Caco-2 (cell line): ENCODE measurements around the gene TAF11. TPM values are rescaled to one million over a fixed set of nuclear protein-coding genes. Genes with fewer than 3 reads are reported as not detected.

Source experiments
- BruUV-seq: library from RNA; stranded (reverse); fragments of 400-500 nt; replicated peaks from 2 replicates; lab custom pipeline; 2021; lab: Mats Ljungman, UMichigan
- CTCF ChIA-PET: fragments of 300-600 bp; sonication (Branson Sonifier 250); formaldehyde crosslinking; loops from one replicate; lab custom pipeline; 2022; ENCODE audit warnings: antibody characterized with exemption; lab: Charles Lee
- POLR2A ChIA-PET: fragments of 300-600 bp; sonication (Branson Sonifier 250); formaldehyde crosslinking; loops from one replicate; lab custom pipeline; 2022; ENCODE audit warnings: antibody characterized with exemption; lab: Charles Lee
- DNase-seq, 2 experiments: peaks; one replicate each; pipeline versions ENCODE4 v3.0.0 to v3.0.0-alpha.2; 2020 to 2022
- H3K27me3 ChIP-seq: replicated peaks from 2 replicates; pipeline ENCODE4 v1.6.0; 2011; ENCODE audit warnings: low read length; ENCODE audit not compliant: control insufficient read depth, insufficient read depth
- H3K36me3 ChIP-seq: 2 replicates; pipeline ENCODE4 v1.5.1; 2011; ENCODE audit warnings: low read length; ENCODE audit not compliant: control insufficient read depth, insufficient read depth
- H3K4me1 ChIP-seq: fragments of 250-450 bp; sonication (Bioruptor Pico); 2 replicates; pipeline ENCODE4 v1.5.1; 2020; ENCODE audit warnings: mild to moderate bottlenecking
- H3K4me3 ChIP-seq: 2 replicates; pipeline ENCODE4 v1.5.1; 2011; ENCODE audit warnings: low read depth, mild to moderate bottlenecking, control low read depth, low read length
- H3K9me3 ChIP-seq: fragments of 250-450 bp; sonication (Bioruptor Pico); 2 replicates; pipeline ENCODE4 v1.5.1; 2020; ENCODE audit warnings: mild to moderate bottlenecking, moderate library complexity
- H3K27ac Mint-ChIP-seq: one replicate; pipeline ENCODE4 v1.8.0; 2022; ENCODE audit warnings: mixed read lengths; ENCODE audit not compliant: unreplicated experiment
- H3K27me3 Mint-ChIP-seq: one replicate; pipeline ENCODE4 v1.8.0; 2022; ENCODE audit warnings: mixed read lengths; ENCODE audit not compliant: insufficient read depth, unreplicated experiment
- H3K36me3 Mint-ChIP-seq: one replicate; pipeline ENCODE4 v1.8.0; 2022; ENCODE audit warnings: mild to moderate bottlenecking, mixed read lengths; ENCODE audit not compliant: insufficient read depth, unreplicated experiment
- H3K4me1 Mint-ChIP-seq: one replicate; pipeline ENCODE4 v1.8.0; 2022; ENCODE audit warnings: low read depth, mixed read lengths; ENCODE audit not compliant: unreplicated experiment
- H3K4me3 Mint-ChIP-seq: one replicate; pipeline ENCODE4 v1.8.0; 2022; ENCODE audit warnings: mild to moderate bottlenecking, moderate library complexity, mixed read lengths; ENCODE audit not compliant: unreplicated experiment
- H3K9me3 Mint-ChIP-seq: one replicate; pipeline ENCODE4 v1.8.0; 2022; ENCODE audit warnings: mixed read lengths; ENCODE audit not compliant: unreplicated experiment
- intact Hi-C: fragments of 100-400 bp; cut with micrococcal nuclease; formaldehyde crosslinking; loops from one replicate; pipeline ENCODE4 v1.10.0; 2022; ENCODE audit not compliant: unreplicated experiment
- total RNA-seq: library from RNA; stranded (reverse); gene quantifications from 2 replicates; pipeline ENCODE4 v1.2.3, GENCODE V29; 2022
- TF ChIP-seq, protein P1 (sequence below), 2 experiments: fragments of 200-600 bp in 1 of 2; IDR thresholded peaks; 1 replicate in 1 of 2; 2 replicates in 1 of 2; pipeline versions ENCODE4 v1.5.1 to v1.8.0; 2011 to 2022; ENCODE audit warnings: antibody characterized with exemption in 1 of 2, control low read depth in 1 of 2, inconsistent platforms in 1 of 2, low read depth in 1 of 2, low read length in 1 of 2, mild to moderate bottlenecking in 1 of 2, moderate library complexity in 1 of 2; ENCODE audit not compliant: insufficient read depth in 1 of 2, severe bottlenecking in 1 of 2, unreplicated experiment in 1 of 2

Gene TAF11
- total RNA-seq, 1 experiment from 2014 or later, result 28.3 TPM

GRCh38 chr6:34867484-34867883 lies 20.4 kb downstream of the TAF11 start:
- H3K27me3 ChIP-seq, result no peaks in the 10 kb centered on the region
- TF ChIP-seq, protein P1, sequence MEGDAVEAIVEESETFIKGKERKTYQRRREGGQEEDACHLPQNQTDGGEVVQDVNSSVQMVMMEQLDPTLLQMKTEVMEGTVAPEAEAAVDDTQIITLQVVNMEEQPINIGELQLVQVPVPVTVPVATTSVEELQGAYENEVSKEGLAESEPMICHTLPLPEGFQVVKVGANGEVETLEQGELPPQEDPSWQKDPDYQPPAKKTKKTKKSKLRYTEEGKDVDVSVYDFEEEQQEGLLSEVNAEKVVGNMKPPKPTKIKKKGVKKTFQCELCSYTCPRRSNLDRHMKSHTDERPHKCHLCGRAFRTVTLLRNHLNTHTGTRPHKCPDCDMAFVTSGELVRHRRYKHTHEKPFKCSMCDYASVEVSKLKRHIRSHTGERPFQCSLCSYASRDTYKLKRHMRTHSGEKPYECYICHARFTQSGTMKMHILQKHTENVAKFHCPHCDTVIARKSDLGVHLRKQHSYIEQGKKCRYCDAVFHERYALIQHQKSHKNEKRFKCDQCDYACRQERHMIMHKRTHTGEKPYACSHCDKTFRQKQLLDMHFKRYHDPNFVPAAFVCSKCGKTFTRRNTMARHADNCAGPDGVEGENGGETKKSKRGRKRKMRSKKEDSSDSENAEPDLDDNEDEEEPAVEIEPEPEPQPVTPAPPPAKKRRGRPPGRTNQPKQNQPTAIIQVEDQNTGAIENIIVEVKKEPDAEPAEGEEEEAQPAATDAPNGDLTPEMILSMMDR (IDR thresholded peaks at IDR 0.05; ENCODE audit: insufficient read depth in 1 of 2, low read depth in 1 of 2, low read length in 1 of 2, severe bottlenecking in 1 of 2, unreplicated experiment in 1 of 2), result peak in 1 of 2 experiments; percentile 21
- intact Hi-C loops, result no loop called here
- DNase-seq, result peak in 1 of 2 experiments; percentile 20
- no TSS peak for BruUV-seq
- Mint-ChIP-seq H3K27ac (no peak overlapping the region), H3K4me1 (no peaks in the 10 kb centered on the region), H3K9me3 (no peaks in the 10 kb centered on the region), H3K36me3 (peaks cover 92% of the 10 kb centered on the region), H3K4me3 (no peak overlapping the region), H3K27me3 (no peaks in the 10 kb centered on the region)
- H3K4me1 ChIP-seq, result no peaks in the 10 kb centered on the region
- ChIA-PET CTCF (interaction anchor here (1.0 to 1.1 kb wide), 3 partner anchors 106 to 373 kb away, joined by 3 to 4 read pairs (median 3); no protein-coding TSS in a partner anchor), POLR2A (no interaction called here)
- peaks cover 8% of the 10 kb centered on the region for H3K36me3 ChIP-seq
- no peaks in the 10 kb centered on the region for H3K9me3 ChIP-seq
- no peak overlapping the region for H3K4me3 ChIP-seq

GRCh38 chr6:34866509-34866908 lies 21.3 kb downstream of the TAF11 start:
- H3K36me3 Mint-ChIP-seq, result peaks cover 87% of the 10 kb centered on the region
- CTCF ChIA-PET, result no interaction called here
- no peaks in the 10 kb centered on the region for H3K4me1 Mint-ChIP-seq
- H3K36me3 ChIP-seq, result peaks cover 8% of the 10 kb centered on the region
- TF ChIP-seq, protein P1 (IDR thresholded peaks at IDR 0.05; ENCODE audit: insufficient read depth in 1 of 2, low read depth in 1 of 2, low read length in 1 of 2, severe bottlenecking in 1 of 2, unreplicated experiment in 1 of 2), result no peak
- intact Hi-C loops, result no loop called here
- no peak overlapping the region for H3K4me3 Mint-ChIP-seq
- H3K9me3 Mint-ChIP-seq, result no peaks in the 10 kb centered on the region
- H3K27ac Mint-ChIP-seq, result no peak overlapping the region
- no peaks in the 10 kb centered on the region for H3K27me3 ChIP-seq
- H3K27me3 Mint-ChIP-seq, result no peaks in the 10 kb centered on the region
- DNase-seq, result no peak
- POLR2A ChIA-PET, result no interaction called here
- no peaks in the 10 kb centered on the region for H3K4me1 ChIP-seq
- no peaks in the 10 kb centered on the region for H3K9me3 ChIP-seq
- H3K4me3 ChIP-seq, result no peak overlapping the region
- no TSS peak for BruUV-seq

- H3K9me3 ChIP-seq, result no peaks in the 10 kb centered on the region
- Mint-ChIP-seq H3K4me3 (no peak overlapping the region), H3K4me1 (no peaks in the 10 kb centered on the region), H3K36me3 (peaks cover 83% of the 10 kb centered on the region), H3K27me3 (no peaks in the 10 kb centered on the region), H3K27ac (no peak overlapping the region), H3K9me3 (no peaks in the 10 kb centered on the region)
- TF ChIP-seq, protein P1 (IDR thresholded peaks at IDR 0.05; ENCODE audit: insufficient read depth in 1 of 2, low read depth in 1 of 2, low read length in 1 of 2, severe bottlenecking in 1 of 2, unreplicated experiment in 1 of 2), result no peak
- CTCF ChIA-PET, result no interaction called here
- POLR2A ChIA-PET, result no interaction called here
- intact Hi-C loops, result no loop called here
- no peak overlapping the region for H3K4me3 ChIP-seq
- DNase-seq, result no peak
- no TSS peak for BruUV-seq
- peaks cover 2% of the 10 kb centered on the region for H3K36me3 ChIP-seq
- H3K4me1 ChIP-seq, result no peaks in the 10 kb centered on the region
- H3K27me3 ChIP-seq, result no peaks in the 10 kb centered on the region
Measured at GRCh38 chr6:34865107-34865506, 22.7 kb downstream of the TAF11 start.
